Small intestine (tissue), 7 donors: ENCODE results near the gene CHAF1A. TPM values are rescaled to one million over a fixed set of nuclear protein-coding genes. Genes with fewer than 3 reads are reported as not detected.
A peak's percentile ranks its signal among the peaks of the same experiment; 100 is the strongest.

Experiments used
- DNase-seq, 2 donors: peaks; one replicate each; pipeline versions ENCODE4 v3.0.0 to v3.0.0-alpha.2; 2013
- FAIRE-seq: peaks from 2 replicates; lab custom pipeline; 2012; peaks lifted over from hg19 to GRCh38; lab: Jason Lieb, UNC
- H3K27ac ChIP-seq, 3 donors: one replicate each; pipeline ENCODE4 v1.5.1; 2013; ENCODE audit warnings: low read length in 2 of 3, mild to moderate bottlenecking in 2 of 3, control low read depth in 1 of 3, inconsistent platforms in 1 of 3, low read depth in 1 of 3, moderate library complexity in 1 of 3
- H3K27me3 ChIP-seq, 3 donors: one replicate each; pipeline ENCODE4 v1.6.1; 2013; ENCODE audit warnings: low read length in 3 of 3, inconsistent platforms in 1 of 3; ENCODE audit not compliant: control insufficient read depth in 3 of 3, insufficient read depth in 3 of 3
- H3K36me3 ChIP-seq, 3 donors: one replicate each; pipeline ENCODE4 v1.6.1; 2013; ENCODE audit warnings: low read length in 3 of 3, inconsistent platforms in 1 of 3, low read depth in 1 of 3, mild to moderate bottlenecking in 1 of 3, moderate library complexity in 1 of 3; ENCODE audit not compliant: control insufficient read depth in 3 of 3, insufficient read depth in 2 of 3
- H3K4me1 ChIP-seq, 3 donors: one replicate each; pipeline ENCODE4 v1.6.1; 2013; ENCODE audit warnings: low read length in 2 of 3, inconsistent platforms in 1 of 3, low read depth in 1 of 3, mild to moderate bottlenecking in 1 of 3, moderate library complexity in 1 of 3; ENCODE audit not compliant: control insufficient read depth in 3 of 3, insufficient read depth in 2 of 3
- H3K4me3 ChIP-seq, 3 donors: one replicate each; pipeline ENCODE4 v1.5.1; 2013; ENCODE audit warnings: low read length in 3 of 3, control low read depth in 1 of 3, inconsistent platforms in 1 of 3, low read depth in 1 of 3, mild to moderate bottlenecking in 1 of 3, moderate library complexity in 1 of 3
- H3K9me3 ChIP-seq, 2 donors: one replicate each; pipeline ENCODE4 v1.6.1; 2013; ENCODE audit warnings: low read depth in 1 of 2, low read length in 1 of 2; ENCODE audit not compliant: control insufficient read depth in 2 of 2, insufficient read depth in 1 of 2
- WGBS, 3 donors: extraction: QIAGEN DNeasy Blood & Tissue Kit; methylation state at CpG; one replicate each; pipeline ENCODE4 v1.1.7; 2013; 5-methylcytosine and 5-hydroxymethylcytosine counted together
- polyA plus RNA-seq, 4 donors: library from polyadenylated mRNA; stranded (reverse) in 3 of 4; unstranded in 1 of 4; fragments of 200-250 nt in 3 of 4; fragments of 120-200 nt in 1 of 4; gene quantifications; one replicate each; pipeline versions ENCODE4 v1.2.1 to v1.2.3, GENCODE V29; 2013
- donor health status: healthy with polysubstance abuse.
- donor health status: control.
- donor health status: control.
- donor health status: Bipolar disorder and iron deficiency.
- donor health status: healthy.

Gene CHAF1A
- polyA plus RNA-seq, 4 donors: 4.0 to 13.5 (median 9.4) TPM

DNA sequence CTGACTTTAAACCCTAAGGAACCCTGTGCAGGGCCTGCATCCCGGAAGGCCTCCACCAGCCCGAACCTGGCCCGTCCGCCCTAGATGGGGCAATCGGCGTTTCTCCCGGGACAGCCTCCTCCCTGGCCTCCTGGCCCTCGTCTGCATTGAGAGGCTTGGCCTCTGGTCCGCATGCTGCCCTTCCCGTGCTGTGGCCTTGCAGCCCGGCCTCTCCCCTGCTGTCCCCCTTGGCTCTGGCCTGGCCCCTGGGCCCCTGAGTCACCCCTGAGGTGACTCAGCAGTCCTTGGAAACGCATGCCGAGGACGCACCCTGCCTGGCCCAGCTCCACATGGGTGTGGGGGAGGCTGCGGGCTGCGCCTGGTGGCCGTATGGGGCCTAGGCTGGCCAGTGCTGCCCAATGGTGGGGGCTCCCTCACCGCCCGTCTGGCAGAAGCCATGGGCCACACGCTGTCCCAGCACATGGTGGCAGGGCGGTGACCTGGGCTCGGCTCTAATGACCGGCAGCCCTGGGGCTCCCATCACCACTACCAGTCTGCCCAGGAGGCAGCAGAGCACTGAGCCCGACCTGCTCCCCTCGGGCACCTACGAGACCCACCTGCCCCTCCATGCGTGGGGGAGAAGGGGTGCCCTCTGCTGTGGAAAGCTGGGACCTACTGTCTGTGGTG lies 27.8 kb upstream of the CHAF1A start:
- H3K27me3 ChIP-seq: no peaks in the 10 kb centered on the region
- no peaks in the 10 kb centered on the region for H3K9me3 ChIP-seq
- 33 to 47% (median 47%) methylated on average over 27 of the region's 27 CpGs for WGBS, 3 donors
- no peak overlapping the region for H3K4me3 ChIP-seq
- peaks cover 0 to 80% (median 0%) of the 10 kb centered on the region in 3 donors for H3K36me3 ChIP-seq
- FAIRE-seq (no peak), DNase-seq (peak; percentile 82 to 90)
- H3K27ac ChIP-seq: peak overlapping the region; percentile 77 to 87 (median 87)
- H3K4me1 ChIP-seq: peaks cover 10 to 92% (median 22%) of the 10 kb centered on the region in 3 donors

DNA sequence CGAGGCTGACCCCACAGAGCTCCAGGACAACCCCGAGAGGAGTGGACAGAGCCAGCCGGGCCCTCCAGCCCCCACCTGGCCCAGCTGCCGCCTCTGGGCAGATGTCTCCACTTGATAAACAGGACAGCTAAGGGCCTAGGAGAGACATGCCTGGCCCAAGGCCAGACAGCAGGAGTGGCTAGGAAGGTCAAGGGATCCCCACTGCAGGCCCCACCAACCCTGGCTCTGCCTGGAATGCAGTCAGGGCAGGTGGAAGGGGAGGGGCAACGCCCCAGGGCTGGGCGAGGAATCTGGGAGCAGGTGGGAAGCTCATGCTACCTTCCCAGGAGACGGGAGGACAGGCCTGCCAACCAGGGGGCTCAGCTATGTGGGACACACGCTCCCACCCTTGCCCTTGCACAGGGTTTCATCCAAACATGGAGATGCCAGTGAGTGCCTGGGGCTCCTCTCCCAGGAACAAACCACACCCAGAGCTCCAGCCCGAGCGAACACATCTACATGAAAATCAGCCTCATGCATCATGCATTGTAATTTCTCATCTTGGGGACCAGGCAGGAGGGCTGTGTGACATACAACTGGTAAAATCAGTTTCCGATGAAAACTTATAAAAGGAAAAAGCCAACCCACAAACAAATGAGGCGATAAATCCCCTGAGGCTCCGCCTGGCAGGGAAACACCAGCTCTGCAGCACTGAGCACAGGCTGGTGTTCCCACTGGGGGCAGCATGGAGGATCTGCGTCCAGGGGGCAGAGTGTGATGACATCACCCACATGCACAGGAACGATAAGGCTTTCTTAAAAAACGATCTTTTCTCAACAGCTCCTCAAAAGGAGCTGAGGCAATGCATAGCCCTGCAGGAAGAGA lies 27.0 kb upstream of the CHAF1A start:
- Histone ChIP-seq H3K9me3 (no peaks in the 10 kb centered on the region), H3K27me3 (no peaks in the 10 kb centered on the region), H3K4me1 (peaks cover 8 to 91% (median 20%) of the 10 kb centered on the region in 3 donors), H3K36me3 (peaks cover 0 to 85% (median 0%) of the 10 kb centered on the region in 3 donors), H3K4me3 (no peak overlapping the region), H3K27ac (peak overlapping the region; percentile 77 to 87 (median 87))
- DNase-seq (peak; percentile 86 to 94), FAIRE-seq (no peak)
- WGBS, 3 donors: 18 to 37% (median 33%) methylated on average over 14 to 16 of the region's 16 CpGs

DNA sequence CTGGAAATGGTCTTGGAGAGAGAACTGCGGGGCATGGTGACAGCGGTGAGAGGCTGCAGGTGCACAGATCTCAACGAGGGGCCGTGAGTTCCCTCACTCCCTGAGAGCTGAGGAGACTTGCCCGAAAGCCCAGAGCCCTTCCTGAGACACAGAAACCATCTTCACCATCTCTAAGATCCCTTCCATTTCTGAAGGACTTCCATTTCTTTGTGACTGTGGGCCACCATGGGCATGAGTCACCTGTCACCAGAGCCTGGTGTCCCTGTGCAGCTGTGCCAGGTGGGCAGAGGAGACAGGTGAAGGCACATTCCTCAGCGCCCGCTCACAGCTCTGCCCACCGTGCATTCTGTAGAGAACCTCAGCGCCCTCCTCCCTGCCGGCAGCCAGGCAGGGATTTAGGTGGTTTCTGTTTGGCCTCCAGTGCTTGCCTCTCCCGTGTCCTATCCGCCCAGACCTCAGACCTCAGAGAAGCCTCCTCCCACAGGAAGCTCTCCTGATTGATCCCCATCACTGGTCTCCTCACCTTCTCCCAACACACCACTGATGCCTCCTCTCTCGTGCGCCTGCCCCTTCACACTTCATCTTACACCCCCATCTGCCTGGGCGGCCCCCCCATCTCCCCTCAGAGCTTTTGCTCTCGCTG lies 26.3 kb upstream of the CHAF1A start:
- H3K27me3 ChIP-seq: no peaks in the 10 kb centered on the region
- H3K4me1 ChIP-seq: peaks cover 5 to 84% (median 20%) of the 10 kb centered on the region in 3 donors
- FAIRE-seq: no peak
- H3K9me3 ChIP-seq: no peaks in the 10 kb centered on the region
- peak overlapping the region; percentile 77 to 87 (median 87) for H3K27ac ChIP-seq
- no peak overlapping the region for H3K4me3 ChIP-seq
- no peak for DNase-seq
- H3K36me3 ChIP-seq: peaks cover 0 to 83% (median 0%) of the 10 kb centered on the region in 3 donors
- 64 to 80% (median 68%) methylated on average over 16 of the region's 16 CpGs for WGBS, 3 donors

DNA sequence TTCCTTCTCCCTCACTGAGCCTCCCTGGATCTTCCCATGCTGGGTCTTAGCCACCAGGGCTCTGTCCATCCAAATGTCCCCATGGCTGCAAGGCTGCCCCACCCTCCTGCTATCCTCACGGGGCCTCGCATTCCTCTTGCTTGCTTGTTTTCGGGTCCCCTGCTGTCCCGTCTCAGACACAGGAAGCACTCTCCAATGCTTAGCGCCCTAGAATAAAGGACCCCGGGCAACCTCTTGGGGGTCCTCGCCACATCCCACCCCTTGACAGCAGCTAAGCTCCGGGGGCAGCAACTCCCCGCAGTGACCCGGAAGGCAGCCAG lies 25.8 kb upstream of the CHAF1A start:
- no peak for FAIRE-seq
- Histone ChIP-seq H3K4me1 (peaks cover 5 to 82% (median 20%) of the 10 kb centered on the region in 3 donors), H3K36me3 (peaks cover 0 to 80% (median 0%) of the 10 kb centered on the region in 3 donors), H3K9me3 (no peaks in the 10 kb centered on the region), H3K27me3 (no peaks in the 10 kb centered on the region), H3K27ac (peak overlapping the region; percentile 18 to 87 (median 87)), H3K4me3 (no peak overlapping the region)
- no peak for DNase-seq
- 75 to 92% (median 88%) methylated on average over 10 of the region's 10 CpGs for WGBS, 3 donors

DNA sequence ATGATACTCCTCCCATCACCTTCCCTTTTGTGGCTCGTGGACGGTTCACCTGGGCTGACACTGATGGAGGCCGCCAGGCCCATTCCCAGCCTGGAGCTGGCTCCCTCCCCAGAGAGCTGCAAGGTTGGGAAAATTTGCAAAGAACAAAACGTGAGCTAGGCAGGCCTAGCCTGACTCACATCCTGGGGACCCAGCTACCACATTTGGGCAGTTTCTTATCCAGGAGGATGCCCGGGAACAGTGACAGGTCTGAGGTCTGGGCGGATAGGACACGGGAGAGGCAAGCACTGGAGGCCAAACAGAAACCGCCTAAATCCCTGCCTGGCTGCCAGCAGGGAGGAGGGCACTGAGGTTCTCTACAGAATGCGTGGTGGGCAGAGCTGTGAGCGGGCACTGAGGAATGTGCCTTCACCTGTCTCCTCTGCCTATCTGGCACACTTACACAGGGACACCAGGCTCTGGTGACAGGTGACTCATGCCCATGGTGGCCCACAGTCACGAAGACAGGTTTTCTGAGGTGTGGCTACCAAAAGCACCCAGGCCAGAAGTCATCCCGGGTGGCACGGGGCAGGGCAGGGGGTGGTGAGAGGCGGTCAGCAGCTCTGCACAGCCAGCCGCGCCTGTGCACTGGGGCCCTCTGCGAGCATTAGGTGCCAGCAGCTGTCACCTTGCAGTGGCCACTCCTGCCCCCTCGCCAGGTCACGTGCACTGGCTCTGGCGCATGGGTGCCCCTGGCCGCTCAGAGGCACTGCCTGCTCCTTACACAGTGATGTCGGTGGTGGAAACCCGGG lies 25.3 kb upstream of the CHAF1A start:
- H3K4me3 ChIP-seq: no peak overlapping the region
- FAIRE-seq (no peak), DNase-seq (peak in 1 of 2 donors; percentile 72)
- H3K27me3 ChIP-seq: no peaks in the 10 kb centered on the region
- peak overlapping the region; percentile 6 to 87 (median 68) for H3K27ac ChIP-seq
- no peaks in the 10 kb centered on the region for H3K9me3 ChIP-seq
- peaks cover 0 to 78% (median 0%) of the 10 kb centered on the region in 3 donors for H3K36me3 ChIP-seq
- H3K4me1 ChIP-seq: peaks cover 5 to 77% (median 20%) of the 10 kb centered on the region in 3 donors
- WGBS, 3 donors: 65 to 84% (median 74%) methylated on average over 23 of the region's 23 CpGs

DNA sequence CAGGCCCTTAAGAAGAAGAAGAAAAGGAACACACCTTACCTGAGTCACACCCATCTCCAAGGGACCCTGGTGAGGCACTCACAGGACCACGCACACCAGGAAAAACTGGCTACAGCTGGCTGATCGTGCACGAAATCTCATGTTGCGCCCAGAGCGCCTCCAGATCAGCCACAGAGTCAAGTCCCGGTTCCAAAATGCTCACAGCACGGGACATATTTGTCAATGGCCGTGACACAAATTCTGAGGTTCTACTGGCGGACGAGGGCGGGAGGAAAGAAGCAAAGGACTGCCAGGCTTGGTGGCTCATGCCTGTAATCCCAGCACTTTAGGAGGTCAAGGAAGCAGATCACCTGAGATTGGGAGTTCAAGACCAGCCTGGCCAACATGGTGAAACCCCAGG lies 23.6 kb upstream of the CHAF1A start:
- H3K36me3 ChIP-seq: peaks cover 0 to 77% (median 2%) of the 10 kb centered on the region in 3 donors
- H3K27me3 ChIP-seq: no peaks in the 10 kb centered on the region
- no peak for FAIRE-seq
- H3K4me3 ChIP-seq: no peak overlapping the region
- no peak for DNase-seq
- peak overlapping the region; percentile 14 to 45 (median 19) for H3K27ac ChIP-seq
- H3K4me1 ChIP-seq: peaks cover 0 to 63% (median 20%) of the 10 kb centered on the region in 3 donors
- H3K9me3 ChIP-seq: no peaks in the 10 kb centered on the region
- 78 to 87% (median 80%) methylated on average over 11 of the region's 11 CpGs for WGBS, 3 donors

DNA sequence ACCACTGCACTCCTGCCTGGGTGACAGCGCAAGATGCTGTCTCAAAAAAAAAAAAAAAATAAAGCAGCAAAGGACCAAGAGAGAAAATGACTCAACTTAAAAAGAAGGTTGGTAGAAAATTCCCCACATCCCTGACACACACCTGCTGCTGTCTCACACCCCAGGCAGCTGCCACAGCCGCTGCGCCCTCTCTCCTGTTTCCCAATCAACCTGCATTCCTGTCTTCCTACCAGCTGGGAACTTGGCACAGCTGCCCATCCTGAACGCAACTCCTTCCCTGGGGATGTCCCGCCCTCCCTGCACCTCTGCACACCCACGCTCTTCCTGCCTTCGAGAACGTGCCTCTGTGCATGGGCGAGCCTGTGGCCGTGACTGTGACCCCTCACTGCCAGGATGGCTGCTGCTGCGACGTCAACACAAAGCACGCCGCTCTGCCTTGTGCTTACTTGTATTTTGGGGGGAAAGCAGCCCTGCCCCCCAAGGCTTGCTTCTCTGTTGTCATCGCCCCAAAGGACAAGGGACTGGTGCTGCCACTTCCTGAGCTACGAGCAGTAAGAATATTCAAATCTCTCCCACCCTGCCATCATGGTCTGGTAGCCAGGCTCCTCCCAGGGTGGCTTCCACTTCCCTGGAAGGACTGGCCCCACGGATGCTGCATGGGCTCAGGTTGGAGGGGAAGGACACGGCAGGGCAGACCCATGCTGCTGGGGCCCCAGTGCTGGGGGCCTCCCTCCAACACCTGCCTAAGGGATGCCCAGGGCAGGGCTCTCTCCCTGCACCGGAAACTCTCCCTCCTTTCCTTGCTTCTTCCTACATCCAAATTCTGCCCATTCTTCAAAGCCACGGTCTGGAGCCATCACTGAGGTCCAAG lies 22.8 kb upstream of the CHAF1A start:
- Histone ChIP-seq H3K4me1 (peaks cover 0 to 63% (median 20%) of the 10 kb centered on the region in 3 donors), H3K4me3 (no peak overlapping the region), H3K27ac (peak overlapping the region in 2 of 3 donors; percentile 27 to 69), H3K9me3 (no peaks in the 10 kb centered on the region), H3K36me3 (peaks cover 0 to 77% (median 6%) of the 10 kb centered on the region in 3 donors), H3K27me3 (no peaks in the 10 kb centered on the region)
- DNase-seq: peak in 1 of 2 donors; percentile 84
- WGBS, 3 donors: 22 to 42% (median 25%) methylated on average over 19 to 20 of the region's 20 CpGs
- no peak for FAIRE-seq
